RWPE2 (cell line): ENCODE data around the gene RND3.

Experiments used
- ATAC-seq: fragments of 200-7000 bp; cut with Tn5 transposase; 3 replicates; pipeline ENCODE4 v1.9.1; 2021; ENCODE audit warnings: low read depth
- DNase-seq: peaks from one replicate; pipeline ENCODE4 v3.0.0-alpha.2; 2020; ENCODE audit warnings: low spot score
- H3K27ac ChIP-seq: fragments of 450-650 bp; 2 replicates; pipeline ENCODE4 v1.5.1; 2017; ENCODE audit warnings: mild to moderate bottlenecking; ENCODE audit not compliant: poor library complexity, severe bottlenecking
- H3K27me3 ChIP-seq: fragments of 250-450 bp; sonication (Bioruptor Pico); 2 replicates; pipeline ENCODE4 v1.5.1; 2021; ENCODE audit warnings: mild to moderate bottlenecking, moderate library complexity; ENCODE audit not compliant: insufficient read depth, poor library complexity, severe bottlenecking
- H3K36me3 ChIP-seq: fragments of 250-450 bp; sonication (Bioruptor Pico); 2 replicates; pipeline ENCODE4 v1.5.1; 2020; ENCODE audit warnings: low read depth, mild to moderate bottlenecking, moderate library complexity
- H3K4me1 ChIP-seq: fragments of 250-450 bp; sonication (Bioruptor Pico); 2 replicates; pipeline ENCODE4 v1.5.1; 2021; ENCODE audit warnings: mild to moderate bottlenecking, moderate library complexity; ENCODE audit not compliant: insufficient read depth, poor library complexity, severe bottlenecking
- H3K4me3 ChIP-seq: fragments of 250-450 bp; sonication (Bioruptor Pico); 2 replicates; pipeline ENCODE4 v1.5.1; 2021; ENCODE audit warnings: mild to moderate bottlenecking, moderate library complexity; ENCODE audit not compliant: severe bottlenecking
- H3K9me3 ChIP-seq: fragments of 250-450 bp; sonication (Bioruptor Pico); 2 replicates; pipeline ENCODE4 v1.5.1; 2021; ENCODE audit warnings: mild to moderate bottlenecking, moderate library complexity; ENCODE audit not compliant: severe bottlenecking
- CTCF ChIP-seq: fragments of 450-650 bp; IDR thresholded peaks from one replicate; pipeline ENCODE4 v1.5.1; 2017; ENCODE audit warnings: mild to moderate bottlenecking, moderate library complexity; ENCODE audit not compliant: poor library complexity, severe bottlenecking

The RND3 gene

GRCh38 chr2:150480971-150481830 lies 6.3 kb downstream of the RND3 start:
- TF ChIP-seq CTCF: no peak
- H3K4me1 ChIP-seq: peaks cover 83% of the 10 kb centered on the region
- peaks cover 94% of the 10 kb centered on the region for H3K36me3 ChIP-seq
- ATAC-seq: peak; percentile 1; the same call in 1 of the 3 replicates
- no peak overlapping the region for H3K4me3 ChIP-seq
- DNase-seq: no peak
- peak overlapping the region; percentile 99 for H3K27ac ChIP-seq
- no peaks in the 10 kb centered on the region for H3K27me3 ChIP-seq
- no peaks in the 10 kb centered on the region for H3K9me3 ChIP-seq

- peak; percentile 4 for ATAC-seq
- H3K4me3 ChIP-seq: no peak overlapping the region
Measured at GRCh38 chr2:150480241-150480640, 7.2 kb downstream of the RND3 start.

GRCh38 chr2:150479075-150479915 lies 8.2 kb downstream of the RND3 start:
- Histone ChIP-seq H3K9me3 (no peaks in the 10 kb centered on the region), H3K4me3 (peak overlapping the region; percentile 3), H3K36me3 (peaks cover 94% of the 10 kb centered on the region), H3K27me3 (no peaks in the 10 kb centered on the region), H3K4me1 (peaks cover 98% of the 10 kb centered on the region), H3K27ac (peak overlapping the region; percentile 99)
- no peak for DNase-seq
- peak; percentile 37 for ATAC-seq
- TF ChIP-seq CTCF: no peak

More at GRCh38 chr2:150480241-150480640, 7.2 kb downstream of the RND3 start:
- H3K27me3 ChIP-seq: no peaks in the 10 kb centered on the region
- DNase-seq: no peak
- peak overlapping the region; percentile 99 for H3K27ac ChIP-seq
- TF ChIP-seq CTCF: no peak
- peaks cover 94% of the 10 kb centered on the region for H3K36me3 ChIP-seq
- no peaks in the 10 kb centered on the region for H3K9me3 ChIP-seq
- peaks cover 92% of the 10 kb centered on the region for H3K4me1 ChIP-seq

DNA sequence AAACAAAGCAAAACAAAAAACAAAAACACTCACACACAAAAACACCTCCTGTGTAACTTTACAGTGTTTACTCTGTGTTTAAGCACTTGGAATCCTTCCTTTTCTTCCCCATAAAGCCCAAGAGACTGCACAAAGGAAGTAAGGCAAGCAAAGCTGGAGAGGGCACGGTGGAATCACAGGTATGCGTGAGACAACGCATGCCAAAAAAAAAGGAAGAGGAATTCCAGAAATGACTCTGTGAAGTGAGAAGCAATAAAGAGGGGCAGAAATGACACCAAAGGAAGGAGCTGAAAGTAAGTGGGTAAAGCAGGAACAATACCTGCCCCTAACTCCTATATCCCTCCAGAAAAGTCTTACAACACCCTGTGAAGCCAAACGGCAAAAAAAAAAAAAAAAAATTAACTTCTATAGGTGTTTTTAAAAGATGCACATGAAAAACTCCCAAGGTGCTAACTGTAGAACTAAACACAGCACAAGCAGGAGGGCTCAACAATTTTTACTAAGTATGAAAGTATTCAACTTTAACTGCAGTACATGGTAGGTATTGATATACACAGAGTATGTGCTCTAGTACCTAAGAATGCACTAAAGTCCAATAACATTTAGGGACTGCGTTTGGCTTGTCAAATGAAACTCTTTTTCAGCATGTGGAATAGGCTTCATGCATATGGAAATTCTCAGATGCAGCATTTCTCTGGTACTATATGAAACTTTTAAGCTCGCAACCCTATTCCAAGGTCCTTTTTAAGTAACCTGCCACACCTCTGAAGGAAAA lies 9.1 kb downstream of the RND3 start:
- peak overlapping the region; percentile 3 for H3K4me3 ChIP-seq
- H3K4me1 ChIP-seq: peaks cover 98% of the 10 kb centered on the region
- no peaks in the 10 kb centered on the region for H3K9me3 ChIP-seq
- H3K27me3 ChIP-seq: no peaks in the 10 kb centered on the region
- peaks cover 94% of the 10 kb centered on the region for H3K36me3 ChIP-seq
- H3K27ac ChIP-seq: peak overlapping the region; percentile 99
- DNase-seq (no peak), ATAC-seq (no peak)
- no peak for TF ChIP-seq CTCF
